AG09309 (cell line): ENCODE data around the gene RTP5.

Experiments used
- DNase-seq: peaks from one replicate; pipeline ENCODE4 v3.0.0-alpha.2; 2010; ENCODE audit warnings: low read depth
- H3K4me3 ChIP-seq: 2 replicates; pipeline ENCODE4 v1.5.1; 2011; ENCODE audit warnings: mild to moderate bottlenecking, low read depth, low read length, moderate library complexity; ENCODE audit not compliant: control insufficient read depth
- TF ChIP-seq, protein P1 (sequence below): IDR thresholded peaks from 2 replicates; pipeline ENCODE4 v1.5.1; 2011; ENCODE audit warnings: mild to moderate bottlenecking, low read depth, low read length, inconsistent platforms; ENCODE audit not compliant: insufficient read depth, control insufficient read depth; ENCODE audit errors: missing control alignments

Gene RTP5

DNA sequence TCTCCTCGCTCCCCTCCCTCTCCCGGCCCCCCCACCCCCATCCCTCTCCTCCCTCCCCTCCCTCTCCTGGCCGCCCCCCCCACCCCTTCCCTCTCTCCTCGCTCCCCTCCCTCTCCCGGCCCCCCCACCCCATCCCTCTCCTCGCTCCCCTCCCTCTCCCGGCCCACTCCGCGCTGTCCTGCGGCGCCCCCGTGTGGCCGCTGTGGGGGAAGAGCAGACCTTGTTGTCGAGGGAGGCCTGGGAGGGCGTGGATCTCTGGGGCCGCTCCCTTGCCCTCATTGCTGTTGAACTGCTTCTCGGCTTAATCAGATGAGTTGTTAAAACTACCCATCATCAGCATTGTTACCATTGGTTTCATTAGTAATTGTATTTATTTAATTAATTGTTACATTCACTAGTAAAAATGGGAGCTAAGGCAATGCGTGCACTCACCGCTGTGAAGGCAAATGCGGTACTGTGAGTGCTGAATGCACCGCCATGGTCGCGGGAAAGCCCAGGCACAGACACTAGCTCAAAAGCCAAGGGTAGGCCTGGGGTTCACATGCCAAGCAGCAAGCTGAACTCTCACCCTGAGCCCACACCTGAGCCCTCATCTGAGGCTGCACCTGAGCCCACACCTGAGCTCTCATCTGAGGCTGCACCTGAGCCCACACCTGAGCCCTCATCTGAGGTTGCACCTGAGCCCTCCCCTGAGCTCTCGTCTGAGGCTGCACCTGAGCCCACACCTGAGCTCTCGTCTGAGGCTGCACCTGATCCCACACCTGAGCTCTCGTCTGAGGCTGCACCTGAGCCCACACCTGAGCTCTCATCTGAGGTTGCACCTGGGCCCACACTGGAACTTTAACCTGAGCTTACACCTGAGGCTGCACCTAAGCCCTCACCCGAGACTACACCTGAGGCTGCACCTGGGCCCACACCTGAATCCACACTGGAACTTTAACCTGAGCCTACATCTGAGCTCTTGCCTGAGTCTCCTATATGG is 8.8 kb downstream of the RTP5 start:
- TF ChIP-seq, protein P1, sequence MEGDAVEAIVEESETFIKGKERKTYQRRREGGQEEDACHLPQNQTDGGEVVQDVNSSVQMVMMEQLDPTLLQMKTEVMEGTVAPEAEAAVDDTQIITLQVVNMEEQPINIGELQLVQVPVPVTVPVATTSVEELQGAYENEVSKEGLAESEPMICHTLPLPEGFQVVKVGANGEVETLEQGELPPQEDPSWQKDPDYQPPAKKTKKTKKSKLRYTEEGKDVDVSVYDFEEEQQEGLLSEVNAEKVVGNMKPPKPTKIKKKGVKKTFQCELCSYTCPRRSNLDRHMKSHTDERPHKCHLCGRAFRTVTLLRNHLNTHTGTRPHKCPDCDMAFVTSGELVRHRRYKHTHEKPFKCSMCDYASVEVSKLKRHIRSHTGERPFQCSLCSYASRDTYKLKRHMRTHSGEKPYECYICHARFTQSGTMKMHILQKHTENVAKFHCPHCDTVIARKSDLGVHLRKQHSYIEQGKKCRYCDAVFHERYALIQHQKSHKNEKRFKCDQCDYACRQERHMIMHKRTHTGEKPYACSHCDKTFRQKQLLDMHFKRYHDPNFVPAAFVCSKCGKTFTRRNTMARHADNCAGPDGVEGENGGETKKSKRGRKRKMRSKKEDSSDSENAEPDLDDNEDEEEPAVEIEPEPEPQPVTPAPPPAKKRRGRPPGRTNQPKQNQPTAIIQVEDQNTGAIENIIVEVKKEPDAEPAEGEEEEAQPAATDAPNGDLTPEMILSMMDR, result peak; percentile 83
- no peak overlapping the region for H3K4me3 ChIP-seq
- no peak for DNase-seq

DNA sequence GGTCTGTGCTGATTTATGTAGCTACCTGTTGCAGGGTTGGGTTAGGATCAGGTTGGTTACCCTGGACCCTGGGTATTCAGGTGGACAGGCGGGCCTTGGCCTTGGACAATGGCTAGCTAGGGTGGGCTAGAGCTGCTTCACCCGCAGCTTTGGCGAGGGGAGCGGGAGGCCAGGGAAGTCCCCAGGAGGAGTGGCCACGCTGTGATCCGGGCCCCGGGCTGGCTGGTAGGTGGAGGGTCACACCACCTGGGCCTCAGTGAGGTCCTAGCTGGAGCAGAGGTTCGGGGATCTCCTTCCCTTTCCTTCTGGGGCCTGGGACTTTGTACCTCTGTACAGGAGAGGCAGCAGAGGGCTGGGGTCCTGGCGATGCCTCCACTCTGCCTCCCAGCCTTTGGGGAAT is 9.8 kb downstream of the RTP5 start:
- no peak for DNase-seq
- H3K4me3 ChIP-seq, result no peak overlapping the region
- TF ChIP-seq, protein P1, result no peak

DNA sequence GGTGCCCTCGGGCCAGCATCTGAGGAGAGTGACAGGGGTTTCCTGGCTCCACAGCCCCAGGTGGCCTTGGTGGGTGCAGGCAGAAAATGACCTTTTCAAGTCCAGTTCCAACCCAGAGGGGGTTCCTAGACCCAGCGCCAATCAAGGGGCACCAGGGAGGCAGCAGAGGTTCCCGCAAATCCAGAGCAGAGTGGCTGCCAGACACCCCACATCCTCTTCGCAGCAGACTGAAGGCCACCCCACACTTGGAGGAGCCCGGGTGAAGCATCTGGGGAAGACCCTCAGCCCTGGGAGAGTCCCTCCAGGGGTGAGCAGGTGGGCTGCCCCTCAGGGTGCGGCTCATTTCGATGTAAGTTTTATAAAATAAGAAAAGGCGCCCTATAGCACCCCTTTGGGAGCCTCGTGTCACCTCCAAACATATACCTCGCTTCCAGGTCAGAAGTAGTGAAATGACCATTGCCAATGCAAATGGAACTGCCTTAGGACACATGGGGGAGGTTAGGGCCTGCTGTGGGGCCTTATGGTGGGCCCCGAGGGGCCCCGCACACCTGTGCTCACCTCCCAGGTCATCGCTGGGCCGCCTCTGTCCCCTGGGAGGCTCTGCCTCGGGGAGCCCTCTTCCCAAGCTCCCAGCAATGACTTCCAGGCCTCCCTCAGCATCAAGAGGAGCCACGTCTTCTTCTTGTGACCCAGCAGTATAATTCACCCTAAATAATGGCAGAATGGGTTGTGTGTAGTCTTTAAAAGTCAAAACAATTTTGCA is 11.0 kb downstream of the RTP5 start:
- H3K4me3 ChIP-seq, result peak overlapping the region; percentile 54
- TF ChIP-seq, protein P1, result no peak
- DNase-seq, result no peak

DNA sequence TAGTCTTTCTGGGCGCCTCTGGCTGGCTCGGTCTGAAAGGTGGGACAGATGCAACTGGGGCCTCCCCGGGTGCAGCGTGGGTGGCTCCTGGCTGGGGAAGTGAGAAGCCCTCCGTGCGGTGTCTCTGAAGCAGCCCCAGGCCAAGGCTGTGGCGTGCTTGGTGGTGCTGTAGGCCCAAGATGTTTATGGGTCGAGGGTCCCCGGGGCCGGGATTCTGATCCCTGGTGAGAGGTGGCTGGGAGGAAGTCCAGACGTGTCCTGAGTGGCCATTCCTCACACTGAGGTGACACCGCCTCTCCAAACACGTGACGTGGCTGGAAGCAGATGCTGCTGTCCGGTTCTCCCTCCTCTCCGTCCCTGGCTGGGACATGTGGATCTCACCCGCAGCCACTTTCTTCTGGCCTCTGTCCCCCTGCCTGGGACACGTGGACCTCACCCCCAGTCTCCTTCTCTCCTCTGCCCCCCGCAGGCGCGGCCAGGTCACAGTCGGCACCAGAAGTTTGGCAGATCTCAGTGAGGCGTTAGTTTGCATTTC is 12.6 kb downstream of the RTP5 start:
- TF ChIP-seq, protein P1, result no peak
- peak overlapping the region; percentile 7; the same call in 1 of the 2 replicates for H3K4me3 ChIP-seq
- no peak for DNase-seq

DNA sequence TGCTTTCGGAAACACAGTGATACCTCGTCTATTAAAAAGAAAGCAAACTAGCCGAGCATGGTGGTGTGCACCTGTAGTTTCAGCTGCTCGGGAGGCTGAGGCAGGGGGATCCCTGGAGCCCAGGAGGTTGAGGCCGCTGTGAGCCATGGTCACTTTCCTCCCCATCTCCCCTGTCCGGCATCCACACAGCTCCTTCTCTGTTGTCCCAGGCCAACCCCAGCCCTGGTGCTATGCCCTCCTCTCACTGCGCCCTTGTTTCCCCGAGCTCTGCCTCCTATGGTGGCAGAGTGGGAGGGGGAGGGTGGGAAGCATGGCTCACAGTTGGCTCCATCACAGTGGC is 15.4 kb downstream of the RTP5 start:
- no peak overlapping the region for H3K4me3 ChIP-seq
- DNase-seq, result no peak
- TF ChIP-seq, protein P1, result no peak

DNA sequence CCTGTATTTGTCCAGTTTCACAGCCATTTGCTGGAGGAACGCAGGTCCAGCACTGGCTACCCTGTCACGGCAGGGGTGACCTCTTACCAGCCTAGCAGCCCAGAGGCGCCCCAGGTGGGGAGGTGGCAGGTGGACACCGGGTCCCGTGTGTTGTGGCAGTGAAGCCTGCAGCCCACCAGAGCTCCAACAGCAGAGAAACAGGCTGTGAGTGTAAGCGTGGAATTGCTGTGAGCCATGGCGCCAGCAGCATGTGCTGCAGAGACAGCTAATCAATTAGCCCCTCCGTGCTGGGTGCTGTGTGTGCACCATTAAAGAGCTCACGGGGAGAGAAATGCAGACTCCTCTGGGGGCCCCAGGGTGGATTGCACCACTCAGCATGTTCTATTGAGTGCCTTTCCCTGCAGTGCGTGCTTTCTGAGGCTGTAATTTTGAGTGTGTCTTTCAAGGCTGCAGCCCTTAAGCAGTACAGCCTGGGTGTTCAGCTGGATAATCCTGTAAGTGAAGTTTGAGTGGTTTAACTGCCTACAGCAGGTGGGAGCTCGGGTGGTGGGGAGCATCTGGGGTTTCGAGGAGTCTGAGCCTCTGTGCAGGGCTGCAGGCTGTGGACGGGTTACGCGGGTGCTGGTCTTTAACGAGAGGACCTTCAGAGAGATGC is 15.9 kb downstream of the RTP5 start:
- no peak for DNase-seq
- TF ChIP-seq, protein P1, result no peak
- no peak overlapping the region for H3K4me3 ChIP-seq
